ENCODE measurements around the gene DPEP2NB.
"Not testable (repeated sequence)": the region's sequence is repeated elsewhere in the genome, so short reads cannot be mapped to it uniquely, and the experiment has no call there.

The DPEP2NB gene

DNA sequence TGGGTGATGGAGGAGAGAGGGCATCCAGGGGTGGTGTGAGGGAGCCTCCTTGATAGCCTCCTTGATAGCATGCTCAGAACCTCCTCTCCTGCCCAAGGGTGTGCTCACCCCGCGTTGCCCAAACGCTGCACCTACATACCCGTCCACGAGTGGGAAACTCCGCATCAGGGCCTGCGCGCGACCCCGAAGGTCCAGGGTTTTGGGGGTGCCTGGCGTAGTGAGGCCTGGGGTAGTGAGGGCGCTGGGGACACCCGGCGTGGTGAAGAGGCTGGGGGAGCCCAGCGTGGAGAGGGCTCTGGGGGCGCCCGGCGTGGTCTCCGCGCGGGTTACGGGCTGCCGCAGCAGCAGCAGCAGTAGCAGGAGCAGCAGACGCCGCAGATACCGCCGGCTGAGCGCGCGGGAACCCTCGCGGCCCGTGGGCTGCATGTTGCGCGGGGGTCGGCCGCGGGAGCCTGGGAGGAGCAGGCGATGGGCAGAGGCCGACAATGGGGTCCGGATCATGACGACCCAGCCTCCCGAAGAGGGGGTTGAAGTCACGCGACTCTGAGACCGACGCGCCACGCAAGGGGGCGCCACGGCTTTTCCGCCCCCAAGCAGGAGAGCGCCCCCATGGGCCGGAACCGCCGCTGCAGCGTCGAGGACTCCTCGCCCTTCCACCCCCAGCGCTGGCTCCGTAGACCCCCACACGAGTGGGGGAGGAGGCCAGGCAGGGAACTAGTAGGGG, 35.6 kb downstream of the DPEP2NB start, which contains the start of gene DPEP3:
Gene DPEP3, minus strand, starts transcription at position 545 of the 724 bp plus-strand sequence. Its CDS starts 119 bp downstream, at position 426.
- DNase-seq = peak; percentile 11

DNA sequence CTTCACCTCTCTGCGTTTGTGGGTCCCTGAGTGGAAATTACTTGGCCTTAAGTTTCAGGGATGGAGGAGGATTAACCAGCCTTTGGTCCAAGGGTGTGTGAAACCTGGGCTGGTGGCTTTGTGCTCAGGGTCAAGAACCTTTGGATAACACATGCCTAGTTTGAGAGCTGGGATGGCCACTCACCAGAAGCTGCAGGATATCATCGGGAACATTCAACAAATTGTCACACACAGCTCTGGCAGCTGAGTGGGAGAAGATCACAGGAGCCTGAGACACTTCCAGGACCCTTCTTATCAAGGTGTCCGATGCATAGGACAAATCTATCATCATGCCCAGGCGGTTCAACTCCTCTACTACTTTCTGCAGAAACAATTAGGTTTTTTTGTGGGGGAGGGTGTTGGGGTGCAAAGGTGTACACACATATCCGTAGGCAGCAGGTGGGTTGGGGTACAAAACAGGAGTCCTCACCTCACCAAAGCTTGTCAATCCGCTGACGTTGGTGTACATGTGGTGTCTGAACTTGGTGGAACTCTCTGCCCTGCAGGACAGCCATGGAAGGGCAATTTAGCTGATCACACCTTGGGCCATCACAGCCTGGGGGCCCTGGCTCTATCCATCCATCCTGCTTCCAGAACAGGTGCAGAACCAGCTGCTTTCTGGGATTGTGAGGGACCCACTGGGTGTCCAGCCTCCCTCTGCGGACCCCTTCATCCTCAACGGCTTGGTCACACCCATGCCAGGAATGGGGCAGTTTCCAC, 38.1 kb downstream of the DPEP2NB start:
- DNase-seq = no peak

DNA sequence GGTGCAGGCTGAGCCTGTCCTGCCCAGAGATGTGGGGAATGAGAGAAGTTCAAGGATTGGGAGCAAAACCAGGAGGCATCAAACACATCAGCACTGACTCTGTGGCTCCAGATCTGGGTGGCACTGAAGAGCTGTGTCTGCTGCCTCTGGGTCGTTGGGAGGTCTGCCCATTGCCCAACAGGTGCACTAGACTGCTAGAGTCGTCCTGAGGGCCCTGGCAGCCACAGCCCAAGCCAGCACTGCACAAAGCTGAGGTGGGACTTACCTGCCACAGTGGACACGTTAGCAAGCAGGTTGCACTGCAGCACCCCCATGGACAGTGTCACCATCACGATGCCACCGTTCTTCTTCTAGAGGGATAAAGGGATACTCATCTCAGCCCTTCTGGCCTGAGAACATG, 38.7 kb downstream of the DPEP2NB start:
- DNase-seq = no peak

DNA sequence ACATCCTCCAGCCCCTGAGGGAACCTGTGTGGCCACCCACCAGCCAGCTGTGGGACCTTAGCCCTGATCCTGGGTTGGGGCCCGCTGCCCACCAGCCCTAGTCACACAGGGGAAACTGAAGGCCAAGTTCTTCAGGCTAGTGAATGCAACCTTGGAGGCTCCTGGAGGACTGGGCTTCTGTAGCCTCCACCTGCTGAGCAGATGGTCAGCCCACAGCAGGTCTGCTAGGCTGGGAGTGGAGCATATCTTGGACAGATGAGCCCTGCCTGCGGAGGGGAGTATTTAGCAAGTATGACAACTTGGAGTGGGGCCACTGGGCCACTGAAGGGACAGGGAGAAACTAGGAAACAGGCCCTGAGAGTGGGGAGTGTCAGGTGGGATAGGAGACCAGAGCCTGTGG, 39.5 kb downstream of the DPEP2NB start:
- no peak for DNase-seq

DNA sequence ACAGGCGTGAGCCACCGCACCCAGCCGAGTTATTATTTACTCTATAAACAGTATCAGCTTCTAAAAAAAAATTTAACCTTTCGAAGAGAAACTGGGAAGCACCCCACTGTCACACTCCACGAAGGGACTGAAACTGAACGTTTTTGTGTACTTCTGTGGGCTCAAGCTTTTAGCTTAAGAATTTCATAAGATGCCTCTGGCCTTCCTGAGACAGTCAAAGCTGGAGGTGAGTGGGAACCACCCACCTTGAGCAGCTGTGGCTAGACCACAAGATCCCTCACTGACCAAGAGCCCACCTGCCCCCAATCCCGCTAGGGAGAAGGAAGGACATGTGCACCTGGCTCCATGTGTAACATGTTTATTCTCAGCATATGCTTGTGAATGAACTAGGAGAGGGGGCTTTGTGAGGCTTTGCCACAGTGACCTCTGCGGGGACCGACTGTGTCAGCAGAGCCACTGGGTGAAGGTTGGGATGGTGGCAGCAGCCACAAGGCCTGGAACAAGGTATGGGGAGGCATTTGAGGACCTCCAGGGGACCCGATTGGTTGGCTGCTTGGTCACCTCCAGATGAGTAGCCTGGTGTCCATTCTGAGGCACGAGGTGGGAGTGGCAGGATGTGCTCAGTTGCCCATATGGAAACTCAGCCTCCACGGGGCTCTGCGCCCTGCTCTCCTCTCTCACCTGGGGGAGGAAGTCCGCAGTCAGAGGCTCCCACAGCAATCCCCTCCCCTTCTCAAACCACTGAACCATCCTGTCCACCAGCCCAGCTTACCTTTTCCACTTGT, 40.2 kb downstream of the DPEP2NB start:
- DNase-seq = no peak

DNA sequence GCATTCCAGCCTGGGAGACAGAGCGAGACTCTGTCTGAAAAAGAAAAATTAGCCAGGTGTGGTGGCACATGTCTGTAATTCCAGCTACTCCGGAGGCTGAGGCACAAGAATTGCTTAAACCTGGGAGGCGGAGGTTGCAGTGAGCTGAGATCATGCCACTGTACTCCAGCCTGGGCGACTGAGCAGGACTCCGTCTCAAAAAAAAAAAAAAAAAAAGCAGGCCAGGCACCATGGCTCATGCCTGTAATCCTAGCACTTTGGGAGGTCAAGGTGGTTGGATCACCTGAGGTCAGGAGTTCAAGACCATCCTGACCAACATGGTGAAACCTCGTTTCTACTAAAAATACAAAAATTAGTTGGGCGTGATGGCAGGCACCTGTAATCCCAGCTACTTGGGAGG, 43.4 kb downstream of the DPEP2NB start:
- DNase-seq = not testable (repeated sequence)

DNA sequence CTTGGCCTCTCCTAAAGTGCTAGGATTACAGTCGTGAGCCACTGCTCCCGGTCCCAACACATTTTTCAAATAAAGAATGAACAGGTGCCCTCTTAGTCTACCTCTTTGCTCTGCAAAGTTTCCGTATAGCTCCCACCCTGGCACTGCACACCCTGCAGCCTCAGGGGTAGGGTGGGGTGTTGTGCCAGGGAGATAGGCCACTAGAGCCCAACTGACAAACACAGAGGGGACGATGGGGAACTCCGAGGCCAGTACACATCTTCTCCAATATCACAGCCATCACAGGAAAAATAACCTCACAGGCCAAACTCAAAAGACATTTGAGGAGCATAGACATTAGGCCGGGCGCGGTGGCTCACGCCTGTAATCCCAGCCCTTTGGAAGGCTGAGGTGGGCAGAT, 44.6 kb downstream of the DPEP2NB start:
- no peak for DNase-seq

DNA sequence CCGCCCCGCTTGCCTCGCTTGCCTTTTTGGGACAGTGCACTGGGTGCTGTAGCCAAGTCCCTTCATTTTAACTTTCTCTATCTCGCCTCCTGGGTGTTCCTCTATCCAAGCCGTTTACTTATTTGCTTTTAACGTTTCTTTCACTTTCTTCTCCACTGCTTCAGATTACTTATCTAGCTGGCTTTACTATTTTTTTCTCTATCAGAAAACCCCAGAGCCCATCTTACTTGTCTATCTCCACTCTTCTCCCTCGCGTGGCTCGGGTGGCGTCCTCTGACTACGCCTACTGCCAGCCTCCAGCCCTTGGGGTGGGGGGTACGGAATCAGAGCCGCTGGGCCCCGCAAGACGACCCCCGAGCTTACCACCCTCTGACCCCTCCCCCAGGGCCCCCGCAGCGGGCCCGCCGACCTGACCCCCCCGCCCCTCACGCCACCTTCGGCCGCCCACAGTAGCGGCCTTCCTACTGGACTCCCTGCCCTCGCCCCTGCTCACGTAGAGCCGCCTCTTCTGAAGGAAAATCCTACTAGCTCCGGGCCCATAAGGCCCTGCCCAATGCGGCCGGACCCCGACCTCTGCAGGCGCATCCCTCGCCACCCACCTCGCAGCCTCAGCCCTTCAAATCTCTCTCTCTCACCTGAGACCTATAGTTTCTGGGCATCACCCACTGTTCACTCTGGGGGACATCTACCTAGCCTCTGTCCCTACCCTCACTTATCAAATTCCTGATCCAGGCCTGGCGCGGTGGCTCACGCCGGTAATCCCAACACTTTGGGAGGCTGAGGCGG, 46.3 kb downstream of the DPEP2NB start:
- peak; percentile 41 for DNase-seq

DNA sequence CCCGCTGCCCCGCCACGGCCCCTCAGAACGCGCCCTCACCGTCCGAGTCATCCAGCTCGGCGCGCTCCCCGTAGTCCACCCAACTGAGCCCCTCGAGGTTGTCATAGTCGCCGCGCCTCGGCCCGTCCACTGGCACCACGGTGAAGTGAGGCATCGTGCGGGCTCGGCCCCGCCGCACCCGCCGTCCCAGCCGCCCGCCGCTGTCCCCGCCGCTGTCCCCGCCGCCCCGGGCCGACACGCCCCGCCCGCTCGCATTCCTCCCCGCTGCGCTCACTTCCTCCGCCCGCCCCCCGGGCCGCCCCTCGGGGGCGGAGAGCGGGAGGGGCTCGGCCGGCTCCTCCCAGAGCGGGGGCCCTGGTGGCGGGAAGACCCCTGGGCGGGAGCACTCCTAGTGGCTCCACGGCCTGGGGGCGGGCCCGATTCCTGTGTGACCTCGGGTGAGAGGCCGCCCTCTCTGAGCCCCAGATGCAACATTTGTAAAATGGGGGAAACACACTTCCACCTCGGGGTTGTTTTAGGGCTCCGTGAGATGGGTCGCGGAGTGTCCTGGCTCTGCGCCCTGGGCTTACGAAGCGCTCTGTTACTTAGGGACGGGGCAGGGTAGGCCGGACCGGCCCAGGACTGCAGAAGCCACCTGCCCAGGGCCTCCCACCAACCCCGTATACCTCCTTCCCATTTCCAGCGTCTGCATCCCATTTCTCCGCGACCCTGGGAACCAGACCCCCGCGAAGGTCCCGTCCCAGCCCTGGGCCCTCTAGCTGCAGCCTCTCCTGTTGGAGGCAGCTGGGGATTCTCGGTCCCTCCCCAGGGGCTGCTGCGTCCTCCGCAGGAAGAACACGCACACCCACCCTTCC, 47.1 kb downstream of the DPEP2NB start, which contains the start of gene SLC12A4:
Gene SLC12A4, minus strand, starts transcription at position 238 of the 854 bp plus-strand sequence. Its CDS starts 84 bp downstream, at position 154.
- DNase-seq = peak; percentile 78

DNA sequence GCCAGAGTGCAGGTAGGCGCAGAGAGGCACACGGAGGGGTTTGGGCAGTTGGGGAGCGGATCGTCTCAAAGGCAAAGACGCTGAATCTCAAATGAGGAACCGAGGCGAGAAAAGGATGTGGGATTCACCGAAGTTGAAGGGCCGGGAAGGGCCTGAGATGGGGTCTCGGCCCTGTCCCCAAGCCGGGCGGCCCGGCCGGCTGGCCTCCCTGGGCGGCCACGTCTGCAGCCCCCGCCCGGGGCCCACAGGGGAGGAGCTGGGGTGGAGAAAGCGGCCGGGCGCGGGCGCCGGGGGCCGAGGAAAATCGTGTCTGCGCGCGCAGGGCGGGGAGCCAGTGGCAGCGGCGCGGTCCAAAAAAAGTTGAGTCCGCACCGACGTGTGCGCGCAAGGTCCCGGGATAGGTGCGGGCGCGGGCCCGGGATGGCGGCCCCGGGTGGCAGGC, 47.7 kb downstream of the DPEP2NB start:
- DNase-seq = peak; percentile 35

DNA sequence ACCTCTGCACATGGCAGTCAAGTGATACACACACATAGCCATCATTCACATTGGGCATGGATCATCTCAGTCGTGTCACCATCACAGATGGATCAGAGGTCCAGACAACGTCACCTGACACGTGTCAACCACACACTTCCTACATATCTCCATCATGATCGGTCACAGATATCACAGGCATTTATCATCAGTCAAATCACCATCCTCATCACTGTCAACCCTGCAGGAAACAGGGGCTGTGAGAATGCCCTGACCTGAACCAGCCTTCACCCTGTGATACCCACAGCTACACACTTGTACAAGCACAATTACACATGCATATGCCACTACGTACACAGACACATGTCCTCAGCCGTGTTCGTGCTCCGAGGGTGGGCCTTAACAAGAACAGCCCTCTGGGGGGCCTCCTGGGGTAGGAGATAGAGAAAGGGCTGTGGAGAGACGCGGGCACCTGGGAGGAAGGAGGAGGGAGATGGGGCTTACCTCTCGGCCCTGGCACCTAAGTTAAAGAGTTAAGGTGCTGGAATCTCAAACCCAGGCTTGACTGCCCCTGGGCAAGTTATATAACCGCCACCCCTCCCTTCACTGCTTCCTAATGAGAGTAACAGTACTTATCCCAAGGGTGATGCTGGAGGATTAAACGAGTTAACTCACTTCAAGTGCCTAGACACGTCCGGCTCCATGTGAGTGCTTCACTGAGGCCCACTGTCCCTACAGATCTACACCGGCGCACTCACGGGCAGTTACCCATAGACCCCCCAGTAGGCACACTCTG, 48.3 kb downstream of the DPEP2NB start:
- DNase-seq = peak; percentile 21

DNA sequence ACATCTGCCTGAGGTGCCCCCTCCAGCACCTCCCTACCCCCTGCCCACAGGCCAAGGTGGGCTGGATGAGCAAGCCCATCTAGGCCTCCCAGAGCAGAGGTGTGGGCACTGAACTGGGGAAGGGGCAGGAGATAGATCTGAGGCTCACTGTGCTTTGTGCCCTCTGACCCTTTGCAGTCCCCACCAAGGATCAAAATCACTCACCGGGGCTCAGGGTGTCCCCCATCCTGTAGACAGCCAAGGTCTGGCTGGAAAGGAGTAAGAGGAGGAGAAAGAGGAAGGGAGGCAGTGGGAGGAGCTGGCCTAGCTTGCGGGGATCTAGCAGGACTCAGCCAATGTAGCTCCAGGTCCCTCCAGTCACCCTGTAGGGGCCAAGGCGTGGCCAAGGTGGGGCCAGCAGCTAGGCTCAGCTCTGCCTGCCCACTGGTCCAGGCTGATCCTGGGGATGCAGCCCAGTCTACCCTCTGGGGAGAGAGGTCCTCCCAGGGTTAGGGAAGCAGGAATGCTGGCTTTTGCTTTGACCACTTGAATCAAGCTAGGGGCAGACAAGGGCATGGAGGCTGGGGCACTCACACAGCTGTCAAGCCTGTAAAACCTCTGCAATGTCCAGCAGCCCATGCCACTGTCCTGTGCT, 49.0 kb downstream of the DPEP2NB start:
- peak; percentile 18 for DNase-seq

DNA sequence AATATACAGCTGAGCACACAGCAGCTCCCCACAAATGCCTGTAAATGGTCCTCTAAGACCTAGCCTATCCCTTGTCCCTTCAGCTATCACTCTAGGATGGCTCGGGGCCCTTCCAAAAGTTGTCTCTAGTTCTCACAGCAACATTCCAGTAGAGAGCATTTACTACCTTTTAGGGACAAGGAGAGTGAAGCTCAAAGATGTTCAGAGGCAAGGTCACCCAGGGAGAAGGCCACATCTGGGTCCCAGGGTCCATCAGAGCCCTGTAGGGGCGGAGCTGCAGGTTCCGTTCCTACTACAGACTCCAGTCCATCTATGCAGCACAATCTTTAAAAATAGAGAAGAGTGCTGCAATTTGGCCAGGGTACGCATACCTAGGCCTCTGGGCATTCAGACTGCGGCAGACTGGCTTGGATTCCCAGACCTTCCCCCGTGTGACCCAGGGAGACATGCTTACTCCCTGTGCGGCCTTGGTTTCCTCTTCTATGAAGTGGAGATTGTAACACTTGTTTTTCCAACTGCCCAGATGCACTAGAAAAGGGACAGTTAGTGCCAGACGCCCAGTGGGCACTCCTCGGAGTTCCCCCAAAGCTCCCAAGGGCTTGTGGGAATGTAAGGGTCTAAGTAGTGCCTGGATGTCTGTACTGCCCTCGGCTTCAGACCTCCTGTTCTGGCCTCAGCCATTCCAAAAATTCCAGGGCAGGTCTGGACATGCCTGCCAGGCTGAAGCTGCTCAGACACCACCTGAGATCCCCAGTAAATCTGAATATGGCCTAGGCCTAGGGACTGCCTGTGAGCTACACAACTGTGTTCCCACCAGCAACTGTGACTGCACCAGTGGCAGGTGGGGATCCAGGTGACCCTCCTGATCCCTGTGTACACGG, 49.8 kb downstream of the DPEP2NB start:
- DNase-seq = no peak

DNA sequence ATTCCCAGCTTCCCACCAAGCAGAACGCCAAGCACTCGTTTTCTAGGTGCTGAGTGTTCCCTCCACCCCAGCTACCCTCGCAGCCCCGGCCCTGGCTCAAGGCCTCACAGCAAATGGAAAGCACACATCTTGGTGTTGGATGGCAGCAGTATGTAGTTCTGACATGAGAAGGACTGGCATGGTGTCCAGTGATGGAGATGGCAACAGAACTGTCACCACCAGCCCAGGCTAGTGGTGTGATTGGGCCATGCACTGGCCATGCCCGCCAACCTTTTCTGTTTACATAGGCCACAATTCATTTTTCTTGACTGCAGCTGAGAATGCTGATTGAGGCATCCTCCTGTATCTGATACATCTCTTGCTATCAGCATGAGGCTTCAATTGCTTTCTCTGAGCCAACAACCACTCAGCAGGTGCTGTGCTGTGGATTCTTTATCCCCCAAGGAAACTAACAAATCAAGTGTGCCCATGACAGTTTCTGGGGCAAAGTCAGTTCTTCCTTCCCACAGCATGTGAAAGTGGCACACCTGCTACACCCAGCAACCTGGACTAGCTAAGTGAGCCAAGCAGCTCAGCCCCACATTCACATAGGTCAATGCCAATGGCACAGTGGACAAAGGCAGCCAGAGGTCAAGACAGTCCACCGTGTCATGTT, 51.1 kb downstream of the DPEP2NB start:
- no peak for DNase-seq

DNA sequence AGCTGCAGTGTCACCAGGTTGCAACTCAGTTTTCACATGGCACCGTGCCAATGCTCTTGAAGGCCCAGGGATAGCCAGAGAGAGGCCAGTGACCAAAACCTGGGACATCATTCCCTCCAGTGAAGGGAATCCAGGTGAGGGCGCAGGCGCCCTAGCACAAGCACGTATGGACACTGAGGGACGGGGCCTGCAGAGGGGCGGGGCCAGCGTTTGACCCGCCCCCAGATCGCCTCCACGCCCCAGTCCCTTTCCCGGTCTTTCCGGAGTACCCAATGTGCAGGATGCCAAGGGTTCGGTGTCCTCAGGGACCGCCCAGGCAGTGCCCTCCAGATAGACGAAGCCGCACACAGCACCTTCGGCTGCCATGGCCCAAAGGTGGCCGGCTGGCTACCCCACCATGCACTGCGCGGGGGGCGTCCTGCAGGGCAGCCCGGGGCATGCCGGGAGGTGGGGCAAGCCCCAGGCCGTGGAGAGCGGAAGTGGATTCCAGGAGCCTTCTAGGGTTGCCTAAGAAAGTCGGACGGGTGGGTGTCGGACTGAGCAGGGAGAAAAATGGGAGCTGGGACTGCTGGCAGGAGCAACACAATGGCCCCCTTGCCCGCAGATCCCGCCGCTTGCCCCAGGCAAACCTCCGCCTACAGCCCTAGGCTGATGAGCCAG, 51.9 kb downstream of the DPEP2NB start:
- no peak for DNase-seq
